Endothelial cell of umbilical vein (primary cell): ENCODE results near the gene CCDC40. TPM values are rescaled to one million over a fixed set of nuclear protein-coding genes. Genes with fewer than 3 reads are reported as not detected.

Source experiments
- BruUV-seq: library from RNA; stranded (reverse); fragments of 400-500 nt; replicated peaks from 2 replicates; lab custom pipeline; 2021; lab: Mats Ljungman, UMichigan
- CTCF ChIA-PET: fragments of 300-600, 350-600 bp; sonication (Branson Sonifier 250); formaldehyde crosslinking; loops from one replicate; lab custom pipeline; 2021; ENCODE audit warnings: antibody characterized with exemption, inconsistent platforms; lab: Charles Lee
- POLR2A ChIA-PET: fragments of 300-600, 350-600 bp; sonication (Branson Sonifier 250); formaldehyde crosslinking; loops from one replicate; lab custom pipeline; 2021; ENCODE audit warnings: antibody characterized with exemption, inconsistent platforms; lab: Charles Lee
- DNase-seq: peaks from one replicate; pipeline ENCODE4 v3.0.0-alpha.2; 2011; ENCODE audit warnings: low read depth, low spot score
- FAIRE-seq: peaks from 2 replicates; lab custom pipeline; 2011; peaks lifted over from hg19 to GRCh38; lab: Jason Lieb, UNC
- H2AFZ ChIP-seq: 2 replicates; pipeline ENCODE4 v1.6.0; 2012; ENCODE audit warnings: low read depth, low read length, control low read depth, inconsistent platforms
- H3K27ac ChIP-seq: 2 replicates; pipeline ENCODE4 v1.5.1; 2011; ENCODE audit warnings: low read depth, mild to moderate bottlenecking, control low read depth, low read length, moderate library complexity; ENCODE audit not compliant: insufficient read depth
- H3K27me3 ChIP-seq, 2 experiments: 2 replicates each; pipeline versions ENCODE4 v1.6.0 to v1.6.1; 2011; ENCODE audit warnings: low read length in 2 of 2, mixed read lengths in 1 of 2; ENCODE audit not compliant: control insufficient read depth in 2 of 2, insufficient read depth in 2 of 2
- H3K36me3 ChIP-seq, 2 experiments: 2 replicates in 1 of 2; 3 replicates in 1 of 2; pipeline ENCODE4 v1.5.1; 2011; ENCODE audit warnings: low read length in 2 of 2, mild to moderate bottlenecking in 1 of 2, moderate library complexity in 1 of 2; ENCODE audit not compliant: control insufficient read depth in 2 of 2, insufficient read depth in 2 of 2; ENCODE audit errors: extremely low read depth in 1 of 2
- H3K4me1 ChIP-seq: 3 replicates; pipeline ENCODE4 v1.5.1; 2011; ENCODE audit warnings: mild to moderate bottlenecking, low read length; ENCODE audit not compliant: control insufficient read depth, insufficient read depth; ENCODE audit errors: extremely low read depth
- H3K4me2 ChIP-seq: 2 replicates; pipeline ENCODE4 v1.6.1; 2011; ENCODE audit warnings: low read length, control low read depth, mixed read lengths; ENCODE audit not compliant: insufficient read depth
- H3K4me3 ChIP-seq, 3 experiments: fragments of 200-600 bp in 1 of 3; sonication (generic), shearing (Covaris generic) in 1 of 3; replicated peaks in 1 of 3; 2 replicates each; pipeline ENCODE4 v1.5.1; 2011 to 2016; ENCODE audit warnings: control low read depth in 3 of 3, low read length in 3 of 3, mild to moderate bottlenecking in 2 of 3, inconsistent platforms in 1 of 3, low read depth in 1 of 3, moderate library complexity in 1 of 3; ENCODE audit not compliant: insufficient read depth in 1 of 3
- H3K79me2 ChIP-seq: 2 replicates; pipeline ENCODE4 v1.6.0; 2012; ENCODE audit warnings: low read length, inconsistent platforms; ENCODE audit not compliant: control insufficient read depth, insufficient read depth
- H3K9ac ChIP-seq: replicated peaks from 2 replicates; pipeline ENCODE3; 2011; ENCODE audit warnings: low read length, control low read depth; ENCODE audit not compliant: insufficient read depth; ENCODE audit errors: extremely low read depth
- H3K9me1 ChIP-seq: replicated peaks from 3 replicates; pipeline ENCODE4 v1.6.0; 2011; ENCODE audit warnings: mild to moderate bottlenecking, low read length; ENCODE audit not compliant: control insufficient read depth, insufficient read depth; ENCODE audit errors: extremely low read depth
- H3K9me3 ChIP-seq: replicated peaks from 2 replicates; pipeline ENCODE4 v1.5.1; 2012; ENCODE audit warnings: low read length, inconsistent platforms; ENCODE audit not compliant: control insufficient read depth, insufficient read depth
- H4K20me1 ChIP-seq: replicated peaks from 2 replicates; pipeline ENCODE3; 2011; ENCODE audit warnings: mild to moderate bottlenecking, low read length; ENCODE audit not compliant: control insufficient read depth, insufficient read depth; ENCODE audit errors: extremely low read depth
- CTCF ChIP-seq, 2 donors: IDR thresholded peaks; 1 replicate in 1 of 2; 2 replicates in 1 of 2; pipeline ENCODE4 v1.5.1; 2011; ENCODE audit warnings: low read length in 2 of 2, mild to moderate bottlenecking in 2 of 2, moderate library complexity in 2 of 2, control low read depth in 1 of 2, inconsistent platforms in 1 of 2, low read depth in 1 of 2; ENCODE audit not compliant: insufficient read depth in 1 of 2; ENCODE audit errors: extremely low read depth in 1 of 2
- GATA2 ChIP-seq: IDR thresholded peaks from 2 replicates; pipeline ENCODE4 v1.7.0; 2011; ENCODE audit warnings: low read depth, mild to moderate bottlenecking, moderate library complexity, mixed read lengths, low read length; ENCODE audit not compliant: insufficient read length, insufficient read depth
- JUN ChIP-seq: IDR thresholded peaks from 2 replicates; pipeline ENCODE4 v1.6.1; 2011; ENCODE audit warnings: borderline replicate concordance, low read depth; ENCODE audit not compliant: insufficient read length, insufficient read depth
- MAX ChIP-seq: IDR thresholded peaks from 2 replicates; pipeline ENCODE4 v1.6.1; 2011; ENCODE audit not compliant: insufficient read depth, insufficient read length
- MYC ChIP-seq: IDR thresholded peaks from one replicate; pipeline ENCODE4 v1.6.1; 2011; ENCODE audit warnings: mild to moderate bottlenecking, low read depth, low read length
- POLR2A ChIP-seq: IDR thresholded peaks from 2 replicates; pipeline ENCODE4 v1.6.1; 2012; ENCODE audit warnings: low read depth, mild to moderate bottlenecking, control low read depth, low read length
- POLR2AphosphoS5 ChIP-seq: IDR thresholded peaks from 2 replicates; pipeline ENCODE4 v1.6.1; 2012; ENCODE audit warnings: low read depth, mild to moderate bottlenecking, control low read depth, low read length, moderate library complexity; ENCODE audit not compliant: insufficient read depth
- dilution Hi-C: fragments of 300-500 bp; cut with MboI; formaldehyde crosslinking; loops from one replicate; pipeline ENCODE4 v1.15.0; 2019; ENCODE audit warnings: low sequenced_read_pairs; ENCODE audit not compliant: extremely low pct_ligation_motif_present
- intact Hi-C: fragments of 100-400 bp; cut with micrococcal nuclease; formaldehyde crosslinking; loops from one replicate; pipeline ENCODE4 v1.10.0; 2022
- microRNA counts: library from miRNA; unstranded; fragments of <30 nt; microRNA quantifications from one replicate; lab custom pipeline; 2016
- microRNA-seq: library from miRNA; unstranded; fragments of <30 nt; microRNA quantifications from one replicate; pipeline ENCODE4 v1.2.0, GENCODE V29; 2021; ENCODE audit warnings: borderline number of aligned reads, borderline replicate concordance
- polyA plus RNA-seq, 4 experiments: library from polyadenylated mRNA; depleted of rRNA in 3 of 4; stranded (reverse) in 3 of 4; unstranded in 1 of 4; fragments of >200 nt; gene quantifications; 2 replicates each; pipeline versions ENCODE4 v1.2.1 to v1.2.3, GENCODE V29; 2011 to 2012; ENCODE audit warnings: missing spikeins in 1 of 4
- small RNA-seq: library from RNA; depleted of rRNA; stranded (forward); fragments of <200 nt; gene quantifications from one replicate; pipeline ENCODE3, GENCODE V24; 2012; ENCODE audit warnings: low replicate concordance, low read depth; ENCODE audit not compliant: insufficient read depth, insufficient read length
- total RNA-seq: library from RNA; stranded (reverse); gene quantifications from 2 replicates; pipeline ENCODE4 v1.2.3, GENCODE V29; 2021

The CCDC40 gene
- total and polyA plus RNA-seq, 2 donors (not counting 3 experiments of a cell fraction or from before 2014, with no cell fraction given), result 1.4 to 5.5 TPM

- H3K27ac ChIP-seq, result peak within 1 kb of the TSS; percentile 67
- CTCF ChIA-PET, result interaction anchor here (0.8 to 1.4 kb wide), 4 partner anchors 23 to 116 kb away, joined by 3 to 6 read pairs (median 4); partner anchors contain the start of gene GAA
- peak; percentile 100 for DNase-seq
- POLR2A ChIA-PET, result no interaction called here
- peak within 1 kb of the TSS; percentile 70 for H2AFZ ChIP-seq
- TF ChIP-seq GATA2 (no peak), POLR2AphosphoS5 (peak; percentile 98), CTCF (IDR thresholded peaks at IDR 0.05; ENCODE audit: extremely low read depth in 1 of 2, insufficient read depth in 1 of 2, low read depth in 1 of 2, low read length in 2 of 2) (no peak), JUN (no peak), MYC (no peak), MAX (peak; percentile 85), POLR2A (peak; percentile 75)
- peak within 1 kb of the TSS; percentile 61 to 81 (median 68) for H3K4me3 ChIP-seq
- peaks cover 17% of the 10 kb centered on the region for H3K4me1 ChIP-seq
- H3K9ac ChIP-seq, result peak within 1 kb of the TSS; percentile 90
- TSS peak; percentile 58 for BruUV-seq
- intact Hi-C loops (loop anchor here (1.0 to 5.0 kb wide), 5 partner anchors 31 to 115 kb away; partner anchors contain the start of genes CCDC40 and RNF213), dilution Hi-C loops (no loop called here)
- peaks cover 42% of the 10 kb centered on the region for H3K79me2 ChIP-seq
- FAIRE-seq, result peak; percentile 96
- H4K20me1 ChIP-seq, result peaks cover 2% of the 10 kb centered on the region
- peak within 1 kb of the TSS; percentile 86 for H3K4me2 ChIP-seq
- no peaks in the 10 kb centered on the region for H3K9me1 ChIP-seq
- no peaks in the 10 kb centered on the region for H3K9me3 ChIP-seq
- H3K36me3 ChIP-seq, result peaks cover 0 to 6% of the 10 kb centered on the region in 2 experiments
- H3K27me3 ChIP-seq, result no peaks in the 10 kb centered on the region
These were observed 110.8 kb downstream of the CCDC40 start, which contains the start of gene EIF4A3 for GRCh38 chr17:80147035-80147822. TSS of gene EIF4A3 (minus strand) at chr17:80147128. CDS start at chr17:80146961, 167 bp downstream.

MicroRNA genes within 50 kb of the gene (microRNA counts, 767-probe panel; counts per million panel counts)
- microRNA hsa-miR-1268b (lab: Ali Mortazavi, UCI), result 723 counts per million, percentile 96 among the panel's probes with 10 or more counts

Small RNAs within 50 kb of the gene (microRNA-seq; reads per million reads assigned to microRNA genes)
- gene MIR1268B, result not detected

Small RNAs within 50 kb of the gene (small RNA-seq; reads per million reads assigned to genes)
- not detected for gene AC087741.2
- gene MIR1268B, result not detected

Other genes starting within 250 kb of the CCDC40 start
- 3.1 TPM in 2 replicates for gene CBX8, start 239.6 kb upstream of the CCDC40 start, total RNA-seq
- 0.49 and 0.69 TPM in 2 replicates for gene CBX8, start 239.6 kb upstream of the CCDC40 start, polyA plus RNA-seq
- gene CBX4, start 197.2 kb upstream of the CCDC40 start, total RNA-seq, result 12.3 TPM in 2 replicates
- gene CBX4, start 197.2 kb upstream of the CCDC40 start, polyA plus RNA-seq, result 7.0 and 9.3 TPM in 2 replicates
- 48.6 and 50.9 TPM in 2 replicates for gene TBC1D16, start 770 bp upstream of the CCDC40 start, total RNA-seq
- gene TBC1D16, start 770 bp upstream of the CCDC40 start, polyA plus RNA-seq, result 11.8 and 12.9 TPM in 2 replicates
- 45.9 and 49.7 TPM in 2 replicates for gene GAA, start 64.9 kb downstream of the CCDC40 start, total RNA-seq
- gene GAA, start 64.9 kb downstream of the CCDC40 start, polyA plus RNA-seq, result 26.3 and 29.8 TPM in 2 replicates
- gene EIF4A3, start 110.5 kb downstream of the CCDC40 start, total RNA-seq, result 90.4 and 93.8 TPM in 2 replicates
- gene EIF4A3, start 110.5 kb downstream of the CCDC40 start, polyA plus RNA-seq, result 80.3 and 94.5 TPM in 2 replicates
- gene CARD14, start 133.4 kb downstream of the CCDC40 start, total RNA-seq, result not detected in 2 replicates
- gene CARD14, start 133.4 kb downstream of the CCDC40 start, polyA plus RNA-seq, result not detected in 2 replicates
- gene SGSH, start 183.7 kb downstream of the CCDC40 start, total RNA-seq, result 66.0 and 81.4 TPM in 2 replicates
- 191 and 217 TPM in 2 replicates for gene SGSH, start 183.7 kb downstream of the CCDC40 start, polyA plus RNA-seq
- 21.2 and 25.2 TPM in 2 replicates for gene SLC26A11, start 183.8 kb downstream of the CCDC40 start, total RNA-seq
- gene SLC26A11, start 183.8 kb downstream of the CCDC40 start, polyA plus RNA-seq, result 33.0 and 36.7 TPM in 2 replicates
- 108 and 116 TPM in 2 replicates for gene RNF213, start 224.2 kb downstream of the CCDC40 start, total RNA-seq
- 36.5 and 39.0 TPM in 2 replicates for gene RNF213, start 224.2 kb downstream of the CCDC40 start, polyA plus RNA-seq